Brain microvascular endothelial cell (primary cell): ENCODE data around the gene SHMT2.

ENCODE experiments used
- DNase-seq: peaks from one replicate; pipeline ENCODE4 v3.0.0-alpha.2; 2020
- H3K27ac ChIP-seq: fragments of 250-450 bp; sonication (Bioruptor Pico); 2 replicates; pipeline ENCODE4 v1.5.1; 2020; ENCODE audit warnings: mild to moderate bottlenecking, moderate library complexity
- H3K27me3 ChIP-seq: fragments of 250-450 bp; sonication (Bioruptor Pico); replicated peaks from 2 replicates; pipeline ENCODE4 v1.5.1; 2020; ENCODE audit warnings: mild to moderate bottlenecking
- H3K36me3 ChIP-seq: fragments of 250-450 bp; sonication (Bioruptor Pico); replicated peaks from 2 replicates; pipeline ENCODE4 v1.5.1; 2020; ENCODE audit warnings: mild to moderate bottlenecking
- H3K4me3 ChIP-seq: 2 replicates; pipeline ENCODE4 v1.5.1; 2011; ENCODE audit warnings: low read depth, mild to moderate bottlenecking, control low read depth, low read length, moderate library complexity
- in situ Hi-C: cut with HindIII; loops from 2 replicates; pipeline ENCODE4 v1.10.0; 2017; ENCODE audit warnings: low sequenced_read_pairs, low pct_ligation_motif_present
- TF ChIP-seq, protein P1 (sequence below): IDR thresholded peaks from 2 replicates; pipeline ENCODE4 v1.5.1; 2011; ENCODE audit warnings: low read depth, mild to moderate bottlenecking, moderate library complexity, low read length, control low read depth, inconsistent platforms; ENCODE audit errors: missing control alignments

SHMT2 gene

DNA sequence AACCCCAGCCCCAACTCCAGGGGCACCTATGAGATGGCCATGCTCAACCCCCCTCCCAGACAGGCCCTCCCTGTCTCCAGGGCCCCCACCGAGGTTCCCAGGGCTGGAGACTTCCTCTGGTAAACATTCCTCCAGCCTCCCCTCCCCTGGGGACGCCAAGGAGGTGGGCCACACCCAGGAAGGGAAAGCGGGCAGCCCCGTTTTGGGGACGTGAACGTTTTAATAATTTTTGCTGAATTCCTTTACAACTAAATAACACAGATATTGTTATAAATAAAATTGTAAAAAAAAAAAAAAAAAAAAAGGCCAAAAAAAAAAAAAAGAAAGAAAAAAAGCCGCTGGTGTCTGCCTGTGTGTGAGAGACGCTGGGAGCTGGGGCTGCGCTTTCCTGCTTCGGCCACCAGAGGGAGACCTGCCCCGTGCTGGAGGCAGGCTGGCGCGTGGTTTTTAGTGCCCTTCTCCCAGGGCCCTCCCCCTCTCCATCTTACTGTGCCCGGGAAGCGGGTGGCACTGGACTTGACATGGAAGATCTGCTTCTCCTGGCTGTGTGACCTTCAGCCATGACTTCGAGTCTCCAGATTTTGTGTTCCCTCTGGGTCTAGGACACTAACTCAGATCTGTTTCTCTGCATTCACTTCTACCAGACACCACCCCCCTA is 16.3 kb upstream of the SHMT2 start:
- no peak overlapping the region for H3K4me3 ChIP-seq
- in situ Hi-C loops, result no loop called here

DNA sequence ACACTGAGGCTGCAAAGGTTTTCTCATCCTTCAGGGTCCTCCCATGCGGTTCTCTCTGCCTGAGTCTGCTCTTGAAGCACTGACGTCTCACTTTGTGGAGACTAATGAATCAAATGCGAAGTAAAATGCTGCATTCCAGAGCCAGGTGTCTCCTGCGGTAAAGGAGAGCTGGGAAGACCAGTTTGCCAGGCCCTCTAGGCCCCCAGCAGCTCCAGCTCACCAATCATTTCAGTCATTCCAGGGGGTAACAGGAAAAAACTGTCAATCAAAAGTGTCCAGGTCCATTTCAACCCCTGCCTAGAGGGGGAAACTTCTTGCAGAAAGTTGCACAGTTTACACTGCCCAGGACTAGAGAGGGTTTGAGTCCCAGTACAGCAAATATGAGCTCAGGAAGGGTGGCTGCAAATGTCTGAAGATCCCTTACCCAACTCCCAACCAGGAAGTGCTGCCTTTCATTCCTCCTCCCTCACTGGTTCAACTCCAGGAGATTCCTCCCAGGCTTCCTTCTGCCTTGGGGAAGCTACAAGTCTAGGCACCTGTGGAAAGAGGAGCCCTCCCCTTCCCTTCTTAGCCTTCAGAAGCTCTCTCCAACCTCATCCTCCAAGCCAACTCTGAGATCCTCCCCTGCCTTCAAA is 15.6 kb upstream of the SHMT2 start:
- H3K27ac ChIP-seq, result no peak overlapping the region
- TF ChIP-seq, protein P1, sequence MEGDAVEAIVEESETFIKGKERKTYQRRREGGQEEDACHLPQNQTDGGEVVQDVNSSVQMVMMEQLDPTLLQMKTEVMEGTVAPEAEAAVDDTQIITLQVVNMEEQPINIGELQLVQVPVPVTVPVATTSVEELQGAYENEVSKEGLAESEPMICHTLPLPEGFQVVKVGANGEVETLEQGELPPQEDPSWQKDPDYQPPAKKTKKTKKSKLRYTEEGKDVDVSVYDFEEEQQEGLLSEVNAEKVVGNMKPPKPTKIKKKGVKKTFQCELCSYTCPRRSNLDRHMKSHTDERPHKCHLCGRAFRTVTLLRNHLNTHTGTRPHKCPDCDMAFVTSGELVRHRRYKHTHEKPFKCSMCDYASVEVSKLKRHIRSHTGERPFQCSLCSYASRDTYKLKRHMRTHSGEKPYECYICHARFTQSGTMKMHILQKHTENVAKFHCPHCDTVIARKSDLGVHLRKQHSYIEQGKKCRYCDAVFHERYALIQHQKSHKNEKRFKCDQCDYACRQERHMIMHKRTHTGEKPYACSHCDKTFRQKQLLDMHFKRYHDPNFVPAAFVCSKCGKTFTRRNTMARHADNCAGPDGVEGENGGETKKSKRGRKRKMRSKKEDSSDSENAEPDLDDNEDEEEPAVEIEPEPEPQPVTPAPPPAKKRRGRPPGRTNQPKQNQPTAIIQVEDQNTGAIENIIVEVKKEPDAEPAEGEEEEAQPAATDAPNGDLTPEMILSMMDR, result no peak
- DNase-seq, result no peak
- in situ Hi-C loops, result no loop called here
- peaks cover 27% of the 10 kb centered on the region for H3K27me3 ChIP-seq
- H3K4me3 ChIP-seq, result no peak overlapping the region
- H3K36me3 ChIP-seq, result peaks cover 34% of the 10 kb centered on the region

More for the DNA sequence above, 16.3 kb upstream of the SHMT2 start:
- peak; percentile 82 for DNase-seq
- Histone ChIP-seq H3K27ac (no peak overlapping the region), H3K27me3 (peaks cover 27% of the 10 kb centered on the region), H3K36me3 (peaks cover 40% of the 10 kb centered on the region)
- TF ChIP-seq, protein P1, result peak; percentile 96

DNA sequence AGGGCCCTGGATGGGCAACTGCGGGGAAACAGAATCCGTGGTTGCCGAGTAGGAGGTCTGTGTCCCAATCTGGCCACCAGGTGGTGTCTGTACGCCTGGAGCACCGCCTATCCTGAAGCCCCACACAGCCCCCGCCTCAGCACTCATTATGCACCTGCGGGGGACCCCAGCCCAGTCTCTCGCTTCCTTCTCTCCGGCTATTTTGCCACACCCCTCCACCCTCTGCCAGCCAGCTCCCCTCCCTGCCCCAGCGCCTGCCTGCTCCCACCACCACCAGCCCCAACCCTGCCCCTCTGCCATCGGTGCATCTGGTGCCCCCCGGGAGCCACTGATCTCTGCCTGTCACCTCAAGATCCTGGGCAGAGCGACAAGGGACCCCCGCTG is 15.1 kb upstream of the SHMT2 start:
- no peak overlapping the region for H3K4me3 ChIP-seq
- H3K27ac ChIP-seq, result no peak overlapping the region
- peak; percentile 45 for DNase-seq
- peaks cover 30% of the 10 kb centered on the region for H3K27me3 ChIP-seq
- TF ChIP-seq, protein P1, result peak; percentile 85
- in situ Hi-C loops, result no loop called here
- peaks cover 29% of the 10 kb centered on the region for H3K36me3 ChIP-seq

- H3K27me3 ChIP-seq, result peaks cover 35% of the 10 kb centered on the region
- H3K27ac ChIP-seq, result no peak overlapping the region
- peaks cover 24% of the 10 kb centered on the region for H3K36me3 ChIP-seq
- DNase-seq, result no peak
- in situ Hi-C loops, result no loop called here
- H3K4me3 ChIP-seq, result no peak overlapping the region
- TF ChIP-seq, protein P1, result no peak
Observed at GRCh38 chr12:57215065-57215464, 14.4 kb upstream of the SHMT2 start.

- no peak overlapping the region for H3K4me3 ChIP-seq
- in situ Hi-C loops, result no loop called here
- TF ChIP-seq, protein P1, result no peak
- peaks cover 39% of the 10 kb centered on the region for H3K27me3 ChIP-seq
- no peak for DNase-seq
- no peak overlapping the region for H3K27ac ChIP-seq
- H3K36me3 ChIP-seq, result peaks cover 21% of the 10 kb centered on the region
Observed at GRCh38 chr12:57215668-57216013, 13.9 kb upstream of the SHMT2 start.
